ENCODE data around the gene LRP2. TPM values are rescaled to one million over a fixed set of nuclear protein-coding genes. Genes with fewer than 3 reads are reported as not detected.
A peak's percentile ranks its signal among the peaks of the same experiment; 100 is the strongest.

LRP2 gene
- total RNA-seq, 1 experiment from 2014 or later, result 0.59 TPM

DNA sequence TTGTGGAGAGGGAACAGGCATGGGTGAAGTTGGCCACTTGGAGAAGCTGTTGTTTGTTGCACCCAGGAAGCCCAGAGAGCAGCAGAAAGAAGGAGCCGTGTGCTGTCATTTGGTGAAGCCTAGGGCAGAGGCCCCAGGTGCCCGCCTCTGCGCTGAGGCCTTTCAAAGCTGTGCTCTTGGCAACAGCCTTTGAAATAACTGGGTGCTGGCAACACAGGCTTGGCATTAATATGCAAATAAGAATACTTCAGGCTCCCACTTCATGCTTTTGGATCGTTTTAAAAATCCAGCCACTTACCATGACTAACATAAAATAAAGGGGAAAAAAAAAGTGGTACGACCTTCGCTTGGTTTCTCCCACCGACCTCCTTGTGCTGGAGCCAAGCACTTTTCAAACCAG, 251.9 kb downstream of the LRP2 start (continued):
- no peak for TF ChIP-seq ZNF263 (CRISPR knock-in tag; IDR thresholded peaks at IDR 0.05; ENCODE audit: low read depth)

- ChIA-PET POLR2A (interaction anchor here (0.5 kb wide), 1 partner anchor 149 kb away, joined by 3 read pairs; no protein-coding TSS in a partner anchor), CTCF (interaction anchor here (0.5 to 3.6 kb wide), 21 partner anchors 9 to 819 kb away, joined by 3 to 90 read pairs (median 3); no protein-coding TSS in a partner anchor)
- H3K4me1 Mint-ChIP-seq, result peaks cover 21% of the 10 kb centered on the region
- DNase-seq (ENCODE audit: low spot score) (peak; percentile 87), ATAC-seq (peak; percentile 85)
- no peaks in the 10 kb centered on the region for H3K9me3 Mint-ChIP-seq
- H3K36me3 Mint-ChIP-seq, result no peaks in the 10 kb centered on the region
- 0 out of 2 replicates have a peak, but pooled peaks cover 2% of the 10 kb centered on the region for H3K27me3 Mint-ChIP-seq (ENCODE audit: low read depth)
- H3K27ac Mint-ChIP-seq, result no peak overlapping the region
- H3K4me3 Mint-ChIP-seq, result peak overlapping the region; percentile 47
- TF ChIP-seq USF2 (CRISPR knock-in tag; IDR thresholded peaks at IDR 0.05), result no peak
- no peak for TF ChIP-seq NR3C1 (CRISPR knock-in tag; conservative IDR thresholded peaks at IDR 0.05; ENCODE audit: low read depth)
- TF ChIP-seq GABPB1 (CRISPR knock-in tag; IDR thresholded peaks at IDR 0.05), result 0 out of 2 replicates have a peak, but pooled peaks have one; percentile 19
- no peak for TF ChIP-seq SMAD4 (CRISPR knock-in tag; IDR thresholded peaks at IDR 0.05)
- TF ChIP-seq NFATC4 (CRISPR knock-in tag; IDR thresholded peaks at IDR 0.05), result no peak
- TF ChIP-seq ZNF532 (CRISPR knock-in tag; IDR thresholded peaks at IDR 0.05; ENCODE audit: borderline replicate concordance), result no peak
- no peak for TF ChIP-seq ZNF281 (CRISPR knock-in tag; IDR thresholded peaks at IDR 0.05)
- TF ChIP-seq CREB1 (CRISPR knock-in tag; IDR thresholded peaks at IDR 0.05), result no peak
- no peak for TF ChIP-seq ESRRA (CRISPR knock-in tag; IDR thresholded peaks at IDR 0.05; ENCODE audit: borderline replicate concordance)
- TF ChIP-seq, protein P1, sequence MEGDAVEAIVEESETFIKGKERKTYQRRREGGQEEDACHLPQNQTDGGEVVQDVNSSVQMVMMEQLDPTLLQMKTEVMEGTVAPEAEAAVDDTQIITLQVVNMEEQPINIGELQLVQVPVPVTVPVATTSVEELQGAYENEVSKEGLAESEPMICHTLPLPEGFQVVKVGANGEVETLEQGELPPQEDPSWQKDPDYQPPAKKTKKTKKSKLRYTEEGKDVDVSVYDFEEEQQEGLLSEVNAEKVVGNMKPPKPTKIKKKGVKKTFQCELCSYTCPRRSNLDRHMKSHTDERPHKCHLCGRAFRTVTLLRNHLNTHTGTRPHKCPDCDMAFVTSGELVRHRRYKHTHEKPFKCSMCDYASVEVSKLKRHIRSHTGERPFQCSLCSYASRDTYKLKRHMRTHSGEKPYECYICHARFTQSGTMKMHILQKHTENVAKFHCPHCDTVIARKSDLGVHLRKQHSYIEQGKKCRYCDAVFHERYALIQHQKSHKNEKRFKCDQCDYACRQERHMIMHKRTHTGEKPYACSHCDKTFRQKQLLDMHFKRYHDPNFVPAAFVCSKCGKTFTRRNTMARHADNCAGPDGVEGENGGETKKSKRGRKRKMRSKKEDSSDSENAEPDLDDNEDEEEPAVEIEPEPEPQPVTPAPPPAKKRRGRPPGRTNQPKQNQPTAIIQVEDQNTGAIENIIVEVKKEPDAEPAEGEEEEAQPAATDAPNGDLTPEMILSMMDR (IDR thresholded peaks at IDR 0.05), result peak; percentile 93
- TF ChIP-seq, protein P2, sequence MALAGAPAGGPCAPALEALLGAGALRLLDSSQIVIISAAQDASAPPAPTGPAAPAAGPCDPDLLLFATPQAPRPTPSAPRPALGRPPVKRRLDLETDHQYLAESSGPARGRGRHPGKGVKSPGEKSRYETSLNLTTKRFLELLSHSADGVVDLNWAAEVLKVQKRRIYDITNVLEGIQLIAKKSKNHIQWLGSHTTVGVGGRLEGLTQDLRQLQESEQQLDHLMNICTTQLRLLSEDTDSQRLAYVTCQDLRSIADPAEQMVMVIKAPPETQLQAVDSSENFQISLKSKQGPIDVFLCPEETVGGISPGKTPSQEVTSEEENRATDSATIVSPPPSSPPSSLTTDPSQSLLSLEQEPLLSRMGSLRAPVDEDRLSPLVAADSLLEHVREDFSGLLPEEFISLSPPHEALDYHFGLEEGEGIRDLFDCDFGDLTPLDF (CRISPR knock-in tag; IDR thresholded peaks at IDR 0.05), result no peak
- no peak for TF ChIP-seq FOXJ3 (CRISPR knock-in tag; IDR thresholded peaks at IDR 0.05; ENCODE audit: borderline replicate concordance)
- no peak for TF ChIP-seq NFYB (CRISPR knock-in tag; conservative IDR thresholded peaks at IDR 0.05; ENCODE audit: low read depth)
- no peak for TF ChIP-seq JUN (CRISPR knock-in tag; IDR thresholded peaks at IDR 0.05)
- TF ChIP-seq OVOL2 (CRISPR knock-in tag; IDR thresholded peaks at IDR 0.05; ENCODE audit: borderline replicate concordance), result no peak
- TF ChIP-seq ZNF671 (CRISPR knock-in tag; IDR thresholded peaks at IDR 0.05), result no peak
- TF ChIP-seq, protein P3, sequence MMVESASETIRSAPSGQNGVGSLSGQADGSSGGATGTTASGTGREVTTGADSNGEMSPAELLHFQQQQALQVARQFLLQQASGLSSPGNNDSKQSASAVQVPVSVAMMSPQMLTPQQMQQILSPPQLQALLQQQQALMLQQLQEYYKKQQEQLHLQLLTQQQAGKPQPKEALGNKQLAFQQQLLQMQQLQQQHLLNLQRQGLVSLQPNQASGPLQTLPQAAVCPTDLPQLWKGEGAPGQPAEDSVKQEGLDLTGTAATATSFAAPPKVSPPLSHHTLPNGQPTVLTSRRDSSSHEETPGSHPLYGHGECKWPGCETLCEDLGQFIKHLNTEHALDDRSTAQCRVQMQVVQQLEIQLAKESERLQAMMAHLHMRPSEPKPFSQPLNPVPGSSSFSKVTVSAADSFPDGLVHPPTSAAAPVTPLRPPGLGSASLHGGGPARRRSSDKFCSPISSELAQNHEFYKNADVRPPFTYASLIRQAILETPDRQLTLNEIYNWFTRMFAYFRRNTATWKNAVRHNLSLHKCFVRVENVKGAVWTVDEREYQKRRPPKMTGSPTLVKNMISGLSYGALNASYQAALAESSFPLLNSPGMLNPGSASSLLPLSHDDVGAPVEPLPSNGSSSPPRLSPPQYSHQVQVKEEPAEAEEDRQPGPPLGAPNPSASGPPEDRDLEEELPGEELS (CRISPR knock-in tag; IDR thresholded peaks at IDR 0.05), result no peak
Measured at GRCh38 chr2:169109502-169110409, 252.6 kb downstream of the LRP2 start.

Data from WTC11 (cell line).